GM19043 (cell line): ENCODE measurements around the gene TRAPPC1.

ENCODE experiments used
- ATAC-seq: cut with Tn5 transposase; IDR thresholded peaks from one replicate; pipeline ENCODE4 v1.9.1; 2021; ENCODE audit warnings: low read depth; ENCODE audit not compliant: unreplicated experiment

Gene TRAPPC1

DNA sequence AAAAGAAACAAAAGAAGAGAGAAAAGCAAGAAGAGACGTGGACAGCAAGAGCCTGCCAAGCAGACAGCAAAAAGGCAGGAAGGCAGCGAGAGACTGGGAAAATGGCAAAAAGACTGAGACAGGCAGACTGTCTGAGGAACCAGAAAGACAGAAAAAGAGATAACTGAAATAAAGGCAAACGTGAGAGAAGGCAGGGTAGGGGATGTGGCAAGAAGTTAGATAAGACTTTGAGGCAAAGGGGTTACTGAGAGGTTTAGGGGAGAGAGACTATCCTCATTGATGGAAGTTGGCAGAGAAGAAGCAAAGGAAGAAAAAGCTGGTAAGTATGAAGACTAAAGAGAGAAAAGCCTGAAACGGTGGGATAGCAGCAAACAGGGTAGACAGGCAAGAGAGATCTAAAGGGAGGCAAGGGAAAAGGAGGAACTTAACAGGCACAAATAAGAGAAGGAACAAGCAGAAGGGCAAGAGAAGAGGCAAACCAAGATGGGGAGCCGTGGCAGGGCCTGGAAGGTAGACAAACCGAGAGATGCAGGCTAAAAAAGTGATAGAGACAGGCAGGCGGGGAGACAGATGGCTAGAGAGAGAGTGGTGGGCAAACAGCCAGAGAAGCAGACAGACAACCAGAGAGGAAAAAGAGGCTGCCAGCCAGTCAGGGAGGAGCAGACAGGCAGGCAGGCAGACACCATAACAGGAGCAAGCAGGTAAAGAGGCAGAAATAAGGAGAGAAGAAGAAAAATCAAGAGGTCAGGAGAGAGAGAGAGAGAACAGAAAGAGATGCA is 50.3 kb downstream of the TRAPPC1 start:
- no peak for ATAC-seq
